ENCODE measurements around the gene SPPL3.

DNA sequence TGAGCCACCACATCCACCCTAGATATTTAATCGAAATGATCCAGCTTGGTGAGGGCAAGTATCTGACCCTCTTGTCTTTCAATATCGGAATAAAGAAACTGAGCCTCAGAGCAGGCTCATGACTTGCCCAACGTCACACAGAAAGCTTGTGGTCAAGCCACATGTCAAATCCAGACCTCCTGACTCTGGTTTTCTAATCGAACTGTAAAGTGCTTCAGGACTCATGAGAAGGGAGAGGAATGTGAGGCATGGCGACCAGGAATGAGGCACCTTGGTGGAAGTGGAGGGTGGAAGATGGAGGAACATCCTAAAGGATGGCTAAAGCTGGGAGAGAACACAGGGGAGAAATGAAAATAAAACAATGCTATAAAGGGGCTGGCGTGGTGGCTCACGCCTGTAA is 27.9 kb upstream of the SPPL3 start:
- TF ChIP-seq, protein P1, sequence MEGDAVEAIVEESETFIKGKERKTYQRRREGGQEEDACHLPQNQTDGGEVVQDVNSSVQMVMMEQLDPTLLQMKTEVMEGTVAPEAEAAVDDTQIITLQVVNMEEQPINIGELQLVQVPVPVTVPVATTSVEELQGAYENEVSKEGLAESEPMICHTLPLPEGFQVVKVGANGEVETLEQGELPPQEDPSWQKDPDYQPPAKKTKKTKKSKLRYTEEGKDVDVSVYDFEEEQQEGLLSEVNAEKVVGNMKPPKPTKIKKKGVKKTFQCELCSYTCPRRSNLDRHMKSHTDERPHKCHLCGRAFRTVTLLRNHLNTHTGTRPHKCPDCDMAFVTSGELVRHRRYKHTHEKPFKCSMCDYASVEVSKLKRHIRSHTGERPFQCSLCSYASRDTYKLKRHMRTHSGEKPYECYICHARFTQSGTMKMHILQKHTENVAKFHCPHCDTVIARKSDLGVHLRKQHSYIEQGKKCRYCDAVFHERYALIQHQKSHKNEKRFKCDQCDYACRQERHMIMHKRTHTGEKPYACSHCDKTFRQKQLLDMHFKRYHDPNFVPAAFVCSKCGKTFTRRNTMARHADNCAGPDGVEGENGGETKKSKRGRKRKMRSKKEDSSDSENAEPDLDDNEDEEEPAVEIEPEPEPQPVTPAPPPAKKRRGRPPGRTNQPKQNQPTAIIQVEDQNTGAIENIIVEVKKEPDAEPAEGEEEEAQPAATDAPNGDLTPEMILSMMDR (conservative IDR thresholded peaks at IDR 0.05) = no peak
- no peak for TF ChIP-seq ZFX (IDR thresholded peaks at IDR 0.05)

Data from C4-2B (cell line).